Measurements from ENCODE around the gene ADAM22.
A peak's percentile ranks its signal among the peaks of the same experiment; 100 is the strongest.

ADAM22 gene

DNA sequence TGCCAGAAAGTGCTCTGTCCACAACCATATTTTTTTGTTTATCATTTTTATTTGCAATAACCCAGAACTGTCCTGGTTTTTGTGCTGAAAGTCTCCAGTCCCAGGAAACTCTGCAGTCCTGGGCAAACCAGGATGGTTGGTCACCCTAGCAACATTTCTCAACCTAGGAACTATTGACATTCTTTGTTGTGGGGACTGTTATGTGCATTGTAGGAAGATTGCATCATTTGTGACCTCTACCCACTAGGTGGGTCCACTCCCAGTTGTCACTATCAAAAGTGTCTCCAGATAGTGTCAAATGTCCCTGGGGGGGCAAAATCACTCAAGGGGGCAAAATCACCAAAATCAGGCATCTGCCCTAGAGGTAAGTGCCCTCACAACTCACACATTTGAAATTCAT, 299.8 kb downstream of the ADAM22 start:
- Histone ChIP-seq H3K4me3 (ENCODE audit: low read depth in 1 of 2, low read length in 1 of 2) (no peak overlapping the region), H3K36me3 (no peaks in the 10 kb centered on the region), H3K27ac (no peak overlapping the region), H3K27me3 (no peaks in the 10 kb centered on the region), H3K9me3 (no peaks in the 10 kb centered on the region), H3K4me1 (ENCODE audit: control insufficient read depth in 1 of 2, insufficient read depth in 1 of 2, low read depth in 1 of 2, low read length in 1 of 2) (no peaks in the 10 kb centered on the region)
- TF ChIP-seq, protein P1, sequence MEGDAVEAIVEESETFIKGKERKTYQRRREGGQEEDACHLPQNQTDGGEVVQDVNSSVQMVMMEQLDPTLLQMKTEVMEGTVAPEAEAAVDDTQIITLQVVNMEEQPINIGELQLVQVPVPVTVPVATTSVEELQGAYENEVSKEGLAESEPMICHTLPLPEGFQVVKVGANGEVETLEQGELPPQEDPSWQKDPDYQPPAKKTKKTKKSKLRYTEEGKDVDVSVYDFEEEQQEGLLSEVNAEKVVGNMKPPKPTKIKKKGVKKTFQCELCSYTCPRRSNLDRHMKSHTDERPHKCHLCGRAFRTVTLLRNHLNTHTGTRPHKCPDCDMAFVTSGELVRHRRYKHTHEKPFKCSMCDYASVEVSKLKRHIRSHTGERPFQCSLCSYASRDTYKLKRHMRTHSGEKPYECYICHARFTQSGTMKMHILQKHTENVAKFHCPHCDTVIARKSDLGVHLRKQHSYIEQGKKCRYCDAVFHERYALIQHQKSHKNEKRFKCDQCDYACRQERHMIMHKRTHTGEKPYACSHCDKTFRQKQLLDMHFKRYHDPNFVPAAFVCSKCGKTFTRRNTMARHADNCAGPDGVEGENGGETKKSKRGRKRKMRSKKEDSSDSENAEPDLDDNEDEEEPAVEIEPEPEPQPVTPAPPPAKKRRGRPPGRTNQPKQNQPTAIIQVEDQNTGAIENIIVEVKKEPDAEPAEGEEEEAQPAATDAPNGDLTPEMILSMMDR (IDR thresholded peaks at IDR 0.05): no peak

DNA sequence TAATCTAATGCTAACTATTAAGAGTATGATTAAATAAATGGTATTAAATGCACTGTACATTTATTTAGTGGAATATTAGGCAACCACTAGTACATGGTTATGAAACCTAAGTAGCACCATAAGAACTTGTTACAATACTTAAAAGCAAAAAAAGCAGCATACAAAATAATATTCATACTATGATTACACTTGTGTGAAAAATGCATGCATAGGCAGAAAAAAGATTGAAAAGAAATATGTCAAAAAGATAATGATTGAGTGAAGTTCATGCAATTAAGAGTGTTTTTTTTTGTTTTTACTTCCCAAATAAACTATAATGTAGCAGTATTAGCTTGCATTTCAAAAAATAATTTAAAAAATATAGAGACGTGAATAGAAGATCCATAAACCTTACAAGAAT, 305.8 kb downstream of the ADAM22 start:
- peaks cover 10 to 13% of the 10 kb centered on the region in 2 experiments for H3K4me1 ChIP-seq (ENCODE audit: control insufficient read depth in 1 of 2, insufficient read depth in 1 of 2, low read depth in 1 of 2, low read length in 1 of 2)
- H3K27ac ChIP-seq: no peak overlapping the region
- no peaks in the 10 kb centered on the region for H3K36me3 ChIP-seq
- TF ChIP-seq, protein P1 (IDR thresholded peaks at IDR 0.05): no peak
- no peak overlapping the region for H3K4me3 ChIP-seq (ENCODE audit: low read depth in 1 of 2, low read length in 1 of 2)
- H3K27me3 ChIP-seq: no peaks in the 10 kb centered on the region
- H3K9me3 ChIP-seq: no peaks in the 10 kb centered on the region

DNA sequence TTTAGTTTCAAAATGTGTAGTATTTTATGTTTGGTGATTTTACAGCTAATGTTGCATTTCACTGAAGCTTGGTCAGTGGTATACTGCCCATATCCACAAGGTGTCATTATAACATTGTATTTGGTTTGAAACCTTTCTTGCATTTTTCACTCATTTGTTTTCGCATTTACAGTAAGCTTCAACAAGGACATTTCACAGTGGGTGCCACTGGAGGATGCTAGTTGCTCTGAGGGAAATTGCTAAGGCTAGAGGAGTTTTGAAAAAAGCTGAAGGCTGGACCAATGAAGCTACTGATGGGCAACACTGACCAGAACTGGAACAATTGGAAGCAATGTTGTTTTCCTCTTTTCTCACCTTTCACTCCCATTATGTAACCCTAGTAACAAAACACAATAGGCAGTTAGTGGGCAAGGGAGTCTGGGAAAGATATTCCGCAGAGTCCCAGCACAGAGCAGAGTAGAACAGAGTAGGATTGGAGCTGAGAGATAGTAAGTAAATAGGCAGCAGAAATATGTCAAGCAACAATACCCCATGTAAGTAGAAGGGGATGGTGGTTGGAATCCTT, 309.4 kb downstream of the ADAM22 start:
- Histone ChIP-seq H3K9me3 (no peaks in the 10 kb centered on the region), H3K27ac (peak overlapping the region; percentile 73), H3K27me3 (no peaks in the 10 kb centered on the region), H3K4me3 (ENCODE audit: low read depth in 1 of 2, low read length in 1 of 2) (no peak overlapping the region), H3K4me1 (ENCODE audit: control insufficient read depth in 1 of 2, insufficient read depth in 1 of 2, low read depth in 1 of 2, low read length in 1 of 2) (peaks cover 10 to 13% of the 10 kb centered on the region in 2 experiments), H3K36me3 (no peaks in the 10 kb centered on the region)
- TF ChIP-seq, protein P1 (IDR thresholded peaks at IDR 0.05): peak; percentile 92

DNA sequence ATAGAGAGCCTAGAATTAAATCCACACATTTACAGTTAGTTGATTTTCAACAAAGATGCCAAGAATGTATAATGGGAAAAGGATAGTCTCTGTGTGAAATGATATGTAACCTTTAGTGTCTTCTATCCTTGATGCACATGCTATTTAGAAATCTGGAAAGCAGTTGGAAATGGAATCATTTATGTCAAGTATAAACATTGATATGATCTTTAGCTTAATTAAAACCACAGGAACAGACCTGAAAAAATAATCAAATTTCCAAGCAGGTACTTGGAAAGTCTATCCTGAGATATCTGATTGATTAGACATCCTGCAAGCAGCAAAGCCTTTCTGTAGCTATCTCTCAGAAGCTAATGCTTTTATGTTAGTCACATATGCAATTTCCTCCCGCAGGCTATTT, 310.2 kb downstream of the ADAM22 start:
- TF ChIP-seq, protein P1 (IDR thresholded peaks at IDR 0.05): no peak
- no peaks in the 10 kb centered on the region for H3K9me3 ChIP-seq
- no peaks in the 10 kb centered on the region for H3K36me3 ChIP-seq
- no peak overlapping the region for H3K4me3 ChIP-seq (ENCODE audit: low read depth in 1 of 2, low read length in 1 of 2)
- peak overlapping the region; percentile 73 for H3K27ac ChIP-seq
- no peaks in the 10 kb centered on the region for H3K27me3 ChIP-seq
- H3K4me1 ChIP-seq (ENCODE audit: control insufficient read depth in 1 of 2, insufficient read depth in 1 of 2, low read depth in 1 of 2, low read length in 1 of 2): peaks cover 10 to 13% of the 10 kb centered on the region in 2 experiments

Measured in neutrophil (primary cell).